C4-2B (cell line): Measurements from ENCODE around the gene TMIGD2.

ENCODE experiments used
- CTCF ChIP-seq: fragments of 450-650 bp; conservative IDR thresholded peaks from 2 replicates; pipeline ENCODE4 v1.5.1; 2017; ENCODE audit warnings: mild to moderate bottlenecking
- ZFX ChIP-seq: fragments of 450-650 bp; IDR thresholded peaks from 2 replicates; pipeline ENCODE4 v1.6.1; 2017

DNA sequence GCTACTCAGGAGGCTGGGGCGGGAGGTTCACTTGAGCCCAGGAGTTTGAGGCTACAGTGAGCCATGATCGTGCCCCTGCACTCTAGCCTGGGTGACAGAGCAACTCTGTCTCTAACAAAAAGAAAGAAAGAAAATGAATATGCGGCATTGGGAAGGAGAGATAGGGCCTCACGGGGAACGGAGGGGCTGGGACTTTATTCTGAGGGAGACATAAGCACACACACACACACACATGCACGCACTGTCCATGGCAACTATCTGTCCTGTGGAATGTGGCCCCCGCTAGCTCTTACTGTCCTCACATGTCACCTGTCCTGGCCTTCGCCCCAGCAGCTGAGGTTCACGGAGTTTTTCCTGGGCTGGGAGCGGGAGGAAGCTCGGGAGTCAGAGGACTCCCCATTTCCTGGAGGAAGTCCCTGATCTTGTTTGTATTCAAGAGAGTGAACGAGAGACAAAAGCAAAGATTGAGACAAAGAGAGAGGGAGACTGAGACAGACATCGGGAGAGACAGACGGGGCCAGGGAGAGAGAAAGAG lies 35.8 kb upstream of the TMIGD2 start:
- TF ChIP-seq CTCF (no peak), ZFX (no peak)
